Panc1 (cell line): ENCODE data around the gene GPA33.

ENCODE experiments used
- POLR2AphosphoS5 ChIP-seq: IDR thresholded peaks from 2 replicates; pipeline ENCODE4 v1.6.1; 2012; ENCODE audit warnings: mild to moderate bottlenecking, low read depth, low read length, moderate library complexity
- TCF7L2 ChIP-seq: IDR thresholded peaks from 2 replicates; pipeline ENCODE4 v1.6.1; 2011; ENCODE audit warnings: mild to moderate bottlenecking, low read depth, low read length, inconsistent platforms
- TF ChIP-seq, protein P1 (sequence below): fragments of 450-650 bp; IDR thresholded peaks from 2 replicates; pipeline ENCODE4 v1.5.1; 2017; ENCODE audit warnings: mild to moderate bottlenecking
- TF ChIP-seq, protein P2 (sequence below), 2 experiments: IDR thresholded peaks; 2 replicates each; pipeline ENCODE4 v1.6.1; 2011 to 2012; ENCODE audit warnings: low read depth in 2 of 2, control low read depth in 1 of 2, low read length in 1 of 2, mild to moderate bottlenecking in 1 of 2, moderate library complexity in 1 of 2; ENCODE audit not compliant: insufficient read depth in 1 of 2

DNA sequence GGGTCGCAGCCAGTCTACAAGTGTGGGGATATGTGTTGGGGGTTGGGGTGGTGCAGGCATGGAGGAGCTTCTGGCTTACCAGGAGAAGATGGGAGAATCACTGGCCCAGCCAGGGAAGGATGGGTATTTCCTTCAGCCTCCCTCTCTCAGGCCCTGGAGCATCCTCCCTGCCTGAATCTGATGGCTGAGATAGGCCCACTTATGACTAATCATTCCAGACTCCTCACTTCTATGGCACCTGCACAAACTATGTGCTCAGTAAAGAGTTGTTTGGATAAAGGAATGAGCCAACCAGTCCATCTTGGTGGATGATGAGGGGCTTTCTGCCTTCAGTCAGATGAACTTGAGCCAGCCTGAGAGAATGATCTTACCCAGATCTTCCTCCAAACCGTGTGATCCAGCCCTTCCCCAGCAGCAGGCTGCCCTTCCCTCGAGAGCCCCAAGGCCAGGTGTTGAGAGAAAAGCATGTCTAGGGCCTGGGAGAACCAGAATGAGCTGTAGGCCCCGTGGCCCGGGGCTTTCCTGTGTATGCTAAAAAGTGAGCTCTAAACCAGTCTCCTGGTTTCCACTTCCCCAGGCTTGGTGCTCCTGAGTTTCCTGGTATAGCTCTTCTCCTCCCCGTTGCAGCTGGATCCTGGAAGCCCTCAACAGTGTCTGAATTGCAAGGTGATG is 1.3 kb downstream of the GPA33 start:
- TF ChIP-seq TCF7L2 (no peak), POLR2AphosphoS5 (no peak)
- TF ChIP-seq, protein P1, sequence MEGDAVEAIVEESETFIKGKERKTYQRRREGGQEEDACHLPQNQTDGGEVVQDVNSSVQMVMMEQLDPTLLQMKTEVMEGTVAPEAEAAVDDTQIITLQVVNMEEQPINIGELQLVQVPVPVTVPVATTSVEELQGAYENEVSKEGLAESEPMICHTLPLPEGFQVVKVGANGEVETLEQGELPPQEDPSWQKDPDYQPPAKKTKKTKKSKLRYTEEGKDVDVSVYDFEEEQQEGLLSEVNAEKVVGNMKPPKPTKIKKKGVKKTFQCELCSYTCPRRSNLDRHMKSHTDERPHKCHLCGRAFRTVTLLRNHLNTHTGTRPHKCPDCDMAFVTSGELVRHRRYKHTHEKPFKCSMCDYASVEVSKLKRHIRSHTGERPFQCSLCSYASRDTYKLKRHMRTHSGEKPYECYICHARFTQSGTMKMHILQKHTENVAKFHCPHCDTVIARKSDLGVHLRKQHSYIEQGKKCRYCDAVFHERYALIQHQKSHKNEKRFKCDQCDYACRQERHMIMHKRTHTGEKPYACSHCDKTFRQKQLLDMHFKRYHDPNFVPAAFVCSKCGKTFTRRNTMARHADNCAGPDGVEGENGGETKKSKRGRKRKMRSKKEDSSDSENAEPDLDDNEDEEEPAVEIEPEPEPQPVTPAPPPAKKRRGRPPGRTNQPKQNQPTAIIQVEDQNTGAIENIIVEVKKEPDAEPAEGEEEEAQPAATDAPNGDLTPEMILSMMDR: no peak
- TF ChIP-seq, protein P2, sequence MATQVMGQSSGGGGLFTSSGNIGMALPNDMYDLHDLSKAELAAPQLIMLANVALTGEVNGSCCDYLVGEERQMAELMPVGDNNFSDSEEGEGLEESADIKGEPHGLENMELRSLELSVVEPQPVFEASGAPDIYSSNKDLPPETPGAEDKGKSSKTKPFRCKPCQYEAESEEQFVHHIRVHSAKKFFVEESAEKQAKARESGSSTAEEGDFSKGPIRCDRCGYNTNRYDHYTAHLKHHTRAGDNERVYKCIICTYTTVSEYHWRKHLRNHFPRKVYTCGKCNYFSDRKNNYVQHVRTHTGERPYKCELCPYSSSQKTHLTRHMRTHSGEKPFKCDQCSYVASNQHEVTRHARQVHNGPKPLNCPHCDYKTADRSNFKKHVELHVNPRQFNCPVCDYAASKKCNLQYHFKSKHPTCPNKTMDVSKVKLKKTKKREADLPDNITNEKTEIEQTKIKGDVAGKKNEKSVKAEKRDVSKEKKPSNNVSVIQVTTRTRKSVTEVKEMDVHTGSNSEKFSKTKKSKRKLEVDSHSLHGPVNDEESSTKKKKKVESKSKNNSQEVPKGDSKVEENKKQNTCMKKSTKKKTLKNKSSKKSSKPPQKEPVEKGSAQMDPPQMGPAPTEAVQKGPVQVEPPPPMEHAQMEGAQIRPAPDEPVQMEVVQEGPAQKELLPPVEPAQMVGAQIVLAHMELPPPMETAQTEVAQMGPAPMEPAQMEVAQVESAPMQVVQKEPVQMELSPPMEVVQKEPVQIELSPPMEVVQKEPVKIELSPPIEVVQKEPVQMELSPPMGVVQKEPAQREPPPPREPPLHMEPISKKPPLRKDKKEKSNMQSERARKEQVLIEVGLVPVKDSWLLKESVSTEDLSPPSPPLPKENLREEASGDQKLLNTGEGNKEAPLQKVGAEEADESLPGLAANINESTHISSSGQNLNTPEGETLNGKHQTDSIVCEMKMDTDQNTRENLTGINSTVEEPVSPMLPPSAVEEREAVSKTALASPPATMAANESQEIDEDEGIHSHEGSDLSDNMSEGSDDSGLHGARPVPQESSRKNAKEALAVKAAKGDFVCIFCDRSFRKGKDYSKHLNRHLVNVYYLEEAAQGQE (IDR thresholded peaks at IDR 0.05; ENCODE audit: insufficient read depth in 1 of 2, low read depth in 2 of 2, low read length in 1 of 2): no peak
